Fibroblast of skin of abdomen (primary cell): ENCODE measurements around the gene NDUFB4.
"Not testable (repeated sequence)": the region's sequence is repeated elsewhere in the genome, so short reads cannot be mapped to it uniquely, and the experiment has no call there.

Experiments
- DNase-seq: peaks from one replicate; pipeline ENCODE4 v3.0.0-alpha.2; 2013

The NDUFB4 gene

GRCh38 chr3:120569222-120570057 is 26.7 kb upstream of the NDUFB4 start:
- no peak for DNase-seq

- DNase-seq, result no peak
These were observed 24.1 kb upstream of the NDUFB4 start for GRCh38 chr3:120572027-120572426.

GRCh38 chr3:120587332-120587975 is 8.7 kb upstream of the NDUFB4 start:
- no peak for DNase-seq

- no peak for DNase-seq
These were observed 384 bp upstream of the NDUFB4 start for GRCh38 chr3:120595788-120596115.

GRCh38 chr3:120596853-120597223 is 702 bp downstream of the NDUFB4 start:
- DNase-seq, result no peak

- DNase-seq, result no peak
These were observed 1.4 kb downstream of the NDUFB4 start for GRCh38 chr3:120597445-120598049.

GRCh38 chr3:120599211-120599610 is 3.1 kb downstream of the NDUFB4 start:
- DNase-seq, result no peak

- no peak for DNase-seq
These were observed 5.4 kb downstream of the NDUFB4 start for GRCh38 chr3:120601554-120601953.

- DNase-seq, result no peak
These were observed 6.5 kb downstream of the NDUFB4 start for GRCh38 chr3:120602682-120603081.

GRCh38 chr3:120604382-120604781 is 8.2 kb downstream of the NDUFB4 start:
- DNase-seq, result no peak

GRCh38 chr3:120604784-120605183 is 8.6 kb downstream of the NDUFB4 start:
- DNase-seq, result no peak

GRCh38 chr3:120608506-120608905 is 12.4 kb downstream of the NDUFB4 start:
- no peak for DNase-seq

- DNase-seq, result no peak
These were observed 18.6 kb downstream of the NDUFB4 start for GRCh38 chr3:120614765-120615164.

GRCh38 chr3:120615847-120616609 is 19.9 kb downstream of the NDUFB4 start:
- DNase-seq, result peak; percentile 80

GRCh38 chr3:120616745-120617144 is 20.6 kb downstream of the NDUFB4 start:
- not testable (repeated sequence) for DNase-seq

GRCh38 chr3:120622457-120622856 is 26.3 kb downstream of the NDUFB4 start:
- no peak for DNase-seq

GRCh38 chr3:120622870-120623726 is 27.0 kb downstream of the NDUFB4 start:
- peak; percentile 47 for DNase-seq

GRCh38 chr3:120623727-120624093 is 27.6 kb downstream of the NDUFB4 start:
- no peak for DNase-seq

GRCh38 chr3:120625159-120625586 is 29.0 kb downstream of the NDUFB4 start:
- no peak for DNase-seq

- DNase-seq, result no peak
These were observed 38.4 kb downstream of the NDUFB4 start for GRCh38 chr3:120634539-120634938.

- no peak for DNase-seq
These were observed 40.8 kb downstream of the NDUFB4 start for GRCh38 chr3:120636795-120637401.
